Heart right ventricle (tissue), 16 donors: ENCODE results near the gene SPTB. TPM values are rescaled to one million over a fixed set of nuclear protein-coding genes. Genes with fewer than 3 reads are reported as not detected.

Experiments
- ATAC-seq, 8 donors: fragments of 200-7000 bp; cut with Tn5 transposase; one replicate each; pipeline ENCODE4 v1.9.1; 2020; ENCODE audit warnings: mild to moderate bottlenecking in 8 of 8, moderate library complexity in 8 of 8, moderate number of reproducible peaks in 1 of 8
- DNase-seq, 2 donors: peaks; one replicate each; pipeline ENCODE4 v3.0.0-alpha.2; 2020
- H3K27ac ChIP-seq, 10 donors: fragments of 200-600 bp; sonication (generic) in 2 of 10; one replicate each; pipeline versions ENCODE4 v1.5.0 to v1.8.0; 2020 to 2022; ENCODE audit warnings: mild to moderate bottlenecking in 3 of 10
- H3K27me3 ChIP-seq, 7 donors: fragments of 200-600 bp; one replicate each; pipeline ENCODE4 v1.8.0; 2021 to 2022; ENCODE audit warnings: mild to moderate bottlenecking in 2 of 7
- H3K36me3 ChIP-seq, 9 donors: fragments of 200-600 bp; sonication (generic) in 1 of 9; one replicate each; pipeline versions ENCODE4 v1.5.0 to v1.8.0; 2020 to 2022; ENCODE audit warnings: mild to moderate bottlenecking in 2 of 9
- H3K4me1 ChIP-seq, 9 donors: fragments of 200-600 bp; sonication (generic) in 1 of 9; one replicate each; pipeline versions ENCODE4 v1.5.0 to v1.8.0; 2020 to 2022; ENCODE audit warnings: mild to moderate bottlenecking in 4 of 9
- H3K4me3 ChIP-seq, 10 donors: fragments of 200-600 bp; sonication (generic) in 2 of 10; one replicate each; pipeline versions ENCODE4 v1.5.0 to v1.8.0; 2020 to 2022; ENCODE audit warnings: mild to moderate bottlenecking in 7 of 10, moderate library complexity in 2 of 10
- H3K9me3 ChIP-seq, 11 donors: fragments of 200-600 bp in 10 of 11; sonication (generic) in 2 of 11; one replicate each; pipeline versions ENCODE4 v1.5.0 to v1.8.0; 2013 to 2022; ENCODE audit warnings: mild to moderate bottlenecking in 2 of 11, control low read depth in 1 of 11, moderate library complexity in 1 of 11
- WGBS, 2 donors: extraction: QIAGEN DNeasy Blood & Tissue Kit; methylation state at CpG; one replicate each; pipeline ENCODE4 v1.1.7; 2013; ENCODE audit warnings: inconsistent platforms in 1 of 2; 5-methylcytosine and 5-hydroxymethylcytosine counted together
- intact Hi-C, 10 donors: fragments of 100-400 bp; cut with DNase I; formaldehyde crosslinking; loops; one replicate each; pipeline versions ENCODE4 v1.11.1 to v1.14.2; 2022
- polyA plus RNA-seq, 2 donors: library from polyadenylated mRNA; stranded (reverse); fragments of 200-250 nt; gene quantifications; one replicate each; pipeline ENCODE4 v1.2.3, GENCODE V29; 2013
- total RNA-seq, 10 donors: library from RNA; stranded (reverse); fragmentation: NEBNext Ultra II Directional in 3 of 10; extraction: Animal tissue kit (Norgen Biotek cat#: 25700) in 3 of 10; gene quantifications; one replicate each; pipeline versions ENCODE4 v1.2.1 to v1.2.4, GENCODE V29; 2021 to 2023
- TF ChIP-seq, protein P1 (sequence below), 9 donors: fragments of 200-600 bp; sonication (generic) in 2 of 9; IDR thresholded peaks; one replicate each; pipeline versions ENCODE4 v1.5.0 to v1.8.0; 2021 to 2022; ENCODE audit warnings: antibody characterized with exemption in 9 of 9, mild to moderate bottlenecking in 5 of 9, moderate library complexity in 1 of 9
- donor health status: Arrhythmogenic right ventricular cardiomyopathy.
- donor health status: ischemic (EF 13 %, LVEDD 7.1; RV severe dilation, severe dysfunction).
- donor health status: healthy with polysubstance abuse.
- donor health status: DM: no; HTN: yes; CAD: no.
- donor health status: DM: no; HTN: no; CAD: no.
- donor health status: ischemic (EF 25% LVEDD 6.9; RV normal size, moderate dysfunction).
- donor health status: ischemic (EF 25% LVEDD 5.7; RV mildly dilated, moderate dysfunction).
- donor health status: healthy.
- donor health status: DM: yes; HTN: yes; CAD: no.
- donor health status: Ischemic cardiomyopathy.
- donor health status: ischemic (EF 35%, LVEDD 5.7; RV mildly dilated, moderate dysfunction).
- donor health status: nonischemic (EF 11% LVEDD 7.7; RV severe dilation, severe dysfunction).
- donor health status: DM: yes; HTN: yes; CAD: no.
- donor health status: PGD.
- donor health status: ischemic (EF 29% LVEDD 5.4; RV normal size, mild dysfunction).
- donor health status: nonischemic (EF 23%, LVEDD 6.1; RV moderate dilation, normal function).

Gene SPTB
- total and polyA plus RNA-seq, 12 donors = 24.0 to 114 (median 92.1) TPM

- TF ChIP-seq, protein P1, sequence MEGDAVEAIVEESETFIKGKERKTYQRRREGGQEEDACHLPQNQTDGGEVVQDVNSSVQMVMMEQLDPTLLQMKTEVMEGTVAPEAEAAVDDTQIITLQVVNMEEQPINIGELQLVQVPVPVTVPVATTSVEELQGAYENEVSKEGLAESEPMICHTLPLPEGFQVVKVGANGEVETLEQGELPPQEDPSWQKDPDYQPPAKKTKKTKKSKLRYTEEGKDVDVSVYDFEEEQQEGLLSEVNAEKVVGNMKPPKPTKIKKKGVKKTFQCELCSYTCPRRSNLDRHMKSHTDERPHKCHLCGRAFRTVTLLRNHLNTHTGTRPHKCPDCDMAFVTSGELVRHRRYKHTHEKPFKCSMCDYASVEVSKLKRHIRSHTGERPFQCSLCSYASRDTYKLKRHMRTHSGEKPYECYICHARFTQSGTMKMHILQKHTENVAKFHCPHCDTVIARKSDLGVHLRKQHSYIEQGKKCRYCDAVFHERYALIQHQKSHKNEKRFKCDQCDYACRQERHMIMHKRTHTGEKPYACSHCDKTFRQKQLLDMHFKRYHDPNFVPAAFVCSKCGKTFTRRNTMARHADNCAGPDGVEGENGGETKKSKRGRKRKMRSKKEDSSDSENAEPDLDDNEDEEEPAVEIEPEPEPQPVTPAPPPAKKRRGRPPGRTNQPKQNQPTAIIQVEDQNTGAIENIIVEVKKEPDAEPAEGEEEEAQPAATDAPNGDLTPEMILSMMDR (IDR thresholded peaks at IDR 0.05) = no peak
- intact Hi-C loops = no loop called here
- H3K9me3 ChIP-seq = no peaks in the 10 kb centered on the region
- peaks cover 0 to 62% (median 3%) of the 10 kb centered on the region in 9 donors for H3K36me3 ChIP-seq
- no peak overlapping the region for H3K27ac ChIP-seq
- no peak overlapping the region for H3K4me3 ChIP-seq
- no peaks in the 10 kb centered on the region for H3K27me3 ChIP-seq
- DNase-seq (no peak), ATAC-seq (no peak)
- WGBS, 2 donors = 84 to 88% methylated on average over 6 of the region's 6 CpGs
- H3K4me1 ChIP-seq = peaks cover 0 to 10% (median 2%) of the 10 kb centered on the region in 9 donors
These were observed 89.2 kb downstream of the SPTB start for GRCh38 chr14:64790478-64790877.

- H3K27ac ChIP-seq = no peak overlapping the region
- H3K36me3 ChIP-seq = peaks cover 0 to 61% (median 4%) of the 10 kb centered on the region in 9 donors
- TF ChIP-seq, protein P1 (IDR thresholded peaks at IDR 0.05) = no peak
- ATAC-seq (no peak), DNase-seq (no peak)
- intact Hi-C loops = no loop called here
- no peaks in the 10 kb centered on the region for H3K27me3 ChIP-seq
- peaks cover 0 to 10% (median 2%) of the 10 kb centered on the region in 9 donors for H3K4me1 ChIP-seq
- WGBS, 2 donors = 72 to 73% methylated on average over 5 of the region's 5 CpGs
- H3K9me3 ChIP-seq = no peaks in the 10 kb centered on the region
- H3K4me3 ChIP-seq = no peak overlapping the region
These were observed 90.0 kb downstream of the SPTB start for GRCh38 chr14:64789696-64790095.

DNA sequence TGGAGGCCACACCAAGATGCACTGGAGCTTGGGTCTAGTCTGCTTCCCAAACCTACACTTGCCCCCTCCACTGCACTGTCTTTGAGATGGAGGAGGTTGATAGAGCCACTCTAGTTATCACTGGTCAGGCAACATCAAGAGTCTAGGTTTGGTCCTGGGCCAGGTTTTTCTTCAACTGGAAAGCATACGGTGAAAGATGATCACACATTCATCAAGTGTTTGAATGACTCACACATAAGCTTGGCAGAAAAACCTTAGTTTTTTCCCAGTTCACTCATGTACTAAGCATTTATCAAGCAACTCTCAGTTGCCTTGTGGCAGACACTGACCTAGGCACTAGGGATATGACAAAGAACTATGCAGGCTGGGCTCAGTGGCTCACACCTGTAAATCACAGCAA is 91.0 kb downstream of the SPTB start:
- intact Hi-C loops = no loop called here
- H3K9me3 ChIP-seq = no peaks in the 10 kb centered on the region
- ATAC-seq (peak in 1 of 8 donors; percentile 19), DNase-seq (no peak)
- TF ChIP-seq, protein P1 (IDR thresholded peaks at IDR 0.05) = no peak
- no peak overlapping the region for H3K4me3 ChIP-seq
- peaks cover 0 to 10% (median 2%) of the 10 kb centered on the region in 9 donors for H3K4me1 ChIP-seq
- no peaks in the 10 kb centered on the region for H3K27me3 ChIP-seq
- 21 to 30% methylated on average over 1 of the region's 1 CpG for WGBS, 2 donors
- H3K36me3 ChIP-seq = peaks cover 0 to 61% (median 10%) of the 10 kb centered on the region in 9 donors
- no peak overlapping the region for H3K27ac ChIP-seq

GRCh38 chr14:64787619-64788018 is 92.1 kb downstream of the SPTB start:
- WGBS, 2 donors = 82 to 93% methylated on average over 6 of the region's 6 CpGs
- no peak for DNase-seq
- Histone ChIP-seq H3K9me3 (no peaks in the 10 kb centered on the region), H3K36me3 (peaks cover 0 to 56% (median under 1%) of the 10 kb centered on the region in 9 donors), H3K4me3 (no peak overlapping the region), H3K27ac (no peak overlapping the region), H3K4me1 (peaks cover 0 to 10% (median 2%) of the 10 kb centered on the region in 9 donors), H3K27me3 (no peaks in the 10 kb centered on the region)
- intact Hi-C loops = no loop called here
- TF ChIP-seq, protein P1 (IDR thresholded peaks at IDR 0.05) = no peak
- peak in 1 of 8 donors; percentile 43 for ATAC-seq
